Aorta (tissue), 5 donors: ENCODE data around the gene KIF4A. TPM values are rescaled to one million over a fixed set of nuclear protein-coding genes. Genes with fewer than 3 reads are reported as not detected.
A peak's percentile ranks its signal among the peaks of the same experiment; 100 is the strongest.
"Not testable (repeated sequence)": the region's sequence is repeated elsewhere in the genome, so short reads cannot be mapped to it uniquely, and the experiment has no call there.

Source experiments
- ATAC-seq: fragments of 200-7000 bp; cut with Tn5 transposase; one replicate; pipeline ENCODE4 v1.9.1; 2022; ENCODE audit warnings: moderate library complexity; ENCODE audit not compliant: low FRiP score
- DNase-seq, 2 donors: peaks; one replicate each; pipeline ENCODE4 v3.0.0-alpha.2; 2020
- H3K27ac ChIP-seq, 2 donors: one replicate each; pipeline ENCODE4 v1.5.1; 2013; ENCODE audit warnings: low read length in 2 of 2, mild to moderate bottlenecking in 2 of 2, moderate library complexity in 2 of 2, control low read depth in 1 of 2, inconsistent platforms in 1 of 2, low read depth in 1 of 2
- H3K27me3 ChIP-seq, 2 donors: one replicate each; pipeline ENCODE4 v1.6.1; 2013; ENCODE audit warnings: control low read depth in 1 of 2, low read length in 1 of 2, mild to moderate bottlenecking in 1 of 2, moderate library complexity in 1 of 2; ENCODE audit not compliant: insufficient read depth in 2 of 2, control insufficient read depth in 1 of 2
- H3K36me3 ChIP-seq, 2 donors: one replicate each; pipeline ENCODE4 v1.6.1; 2013; ENCODE audit warnings: control low read depth in 1 of 2, low read length in 1 of 2, mild to moderate bottlenecking in 1 of 2; ENCODE audit not compliant: insufficient read depth in 2 of 2, control insufficient read depth in 1 of 2
- H3K4me1 ChIP-seq, 2 donors: one replicate each; pipeline ENCODE4 v1.6.1; 2013; ENCODE audit warnings: low read length in 2 of 2, control low read depth in 1 of 2, mild to moderate bottlenecking in 1 of 2, moderate library complexity in 1 of 2; ENCODE audit not compliant: insufficient read depth in 2 of 2, control insufficient read depth in 1 of 2
- H3K4me3 ChIP-seq, 2 donors: one replicate each; pipeline ENCODE4 v1.5.1; 2013; ENCODE audit warnings: low read length in 2 of 2, control low read depth in 1 of 2, mild to moderate bottlenecking in 1 of 2
- H3K9me3 ChIP-seq: one replicate; pipeline ENCODE4 v1.6.1; 2013; ENCODE audit warnings: mild to moderate bottlenecking, low read length; ENCODE audit not compliant: control insufficient read depth
- WGBS, 2 donors: extraction: QIAGEN DNeasy Blood & Tissue Kit; methylation state at CpG; one replicate each; pipeline ENCODE4 v1.1.7; 2013; 5-methylcytosine and 5-hydroxymethylcytosine counted together
- intact Hi-C, 2 donors: fragments of 100-400 bp; cut with DNase I; formaldehyde crosslinking; loops; one replicate each; pipeline versions ENCODE4 v1.14.2 to v1.15.0; 2022
- polyA plus RNA-seq, 2 donors: library from polyadenylated mRNA; stranded (reverse); fragments of 200-250 nt; gene quantifications; one replicate each; pipeline ENCODE4 v1.2.3, GENCODE V29; 2013
- total RNA-seq, 2 donors: library from RNA; stranded (reverse); fragmentation: NEBNext Ultra II Directional; extraction: Animal tissue kit (Norgen Biotek cat#: 25700); gene quantifications; one replicate each; pipeline ENCODE4 v1.2.1, GENCODE V29; 2021
- donor health status: healthy with polysubstance abuse.
- donor health status: Bipolar disorder and iron deficiency.
- donor health status: DM: no; HTN: no; CAD: no.
- donor health status: DM: no; HTN: no; CAD: no.
- donor health status: DM: yes; HTN: yes; CAD: no.

The KIF4A gene
- total and polyA plus RNA-seq, 4 donors: 0.36 to 0.66 (median 0.39) TPM

- H3K36me3 ChIP-seq, ATAC-seq, H3K9me3 ChIP-seq, H3K4me1 ChIP-seq, H3K4me3 ChIP-seq, H3K27ac ChIP-seq, intact Hi-C loops, H3K27me3 ChIP-seq, DNase-seq: not testable (repeated sequence)
- WGBS, 2 donors: 78 to 83% methylated on average over 7 of the region's 7 CpGs
These were observed 15.9 kb upstream of the KIF4A start for GRCh38 chrX:70274029-70274428.

GRCh38 chrX:70279081-70279480 is 10.8 kb upstream of the KIF4A start:
- H3K27me3 ChIP-seq: no peaks in the 10 kb centered on the region
- no peaks in the 10 kb centered on the region for H3K9me3 ChIP-seq
- no peak overlapping the region for H3K4me3 ChIP-seq
- WGBS, 2 donors: 83 to 95% methylated on average over 3 of the region's 3 CpGs
- no peaks in the 10 kb centered on the region for H3K4me1 ChIP-seq
- ATAC-seq (no peak), DNase-seq (no peak)
- intact Hi-C loops: no loop called here
- H3K36me3 ChIP-seq: no peaks in the 10 kb centered on the region
- H3K27ac ChIP-seq: no peak overlapping the region

DNA sequence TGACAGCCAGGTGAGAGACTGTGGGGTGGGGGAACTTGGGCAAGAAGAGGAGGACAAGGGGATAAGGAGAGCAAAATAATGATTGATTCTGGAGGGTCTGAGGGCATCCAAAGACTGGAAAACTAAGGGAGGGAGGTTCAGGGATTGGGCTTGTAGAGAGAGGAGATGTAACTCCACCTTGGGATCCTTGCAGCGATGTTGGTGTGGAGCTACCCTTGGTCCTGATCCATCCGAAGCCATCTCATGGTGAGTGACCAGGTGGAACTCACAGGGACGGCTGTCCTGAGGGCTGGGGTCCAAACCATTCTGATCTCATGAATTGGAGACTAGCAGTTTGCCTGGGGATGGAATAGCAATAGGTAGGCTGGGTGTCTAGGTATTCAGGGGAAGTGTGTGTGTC is 9.3 kb upstream of the KIF4A start:
- Histone ChIP-seq H3K27ac (no peak overlapping the region), H3K36me3 (no peaks in the 10 kb centered on the region), H3K4me3 (no peak overlapping the region), H3K9me3 (no peaks in the 10 kb centered on the region), H3K4me1 (no peaks in the 10 kb centered on the region), H3K27me3 (no peaks in the 10 kb centered on the region)
- intact Hi-C loops: no loop called here
- ATAC-seq (no peak), DNase-seq (no peak)
- 62 to 84% methylated on average over 3 of the region's 3 CpGs for WGBS, 2 donors

DNA sequence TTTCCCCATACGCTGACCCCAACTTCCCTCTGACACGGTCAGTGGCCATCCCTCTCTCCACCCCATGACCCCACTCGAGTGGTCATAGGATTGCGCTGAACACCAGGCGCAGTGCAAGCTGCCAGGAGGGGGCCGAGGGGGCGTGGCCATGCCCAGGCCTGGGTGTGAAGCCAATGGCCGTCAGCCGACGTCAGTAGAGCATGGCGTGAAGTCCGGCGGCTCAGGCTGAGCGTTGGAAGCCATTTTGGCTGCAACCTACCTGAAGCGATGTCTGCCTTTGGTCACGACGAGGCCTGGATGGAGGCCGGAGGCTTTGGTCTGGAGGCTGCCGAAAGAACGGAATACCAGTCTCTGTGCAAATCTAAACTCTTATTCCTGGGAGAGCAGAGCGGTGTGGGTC is 8.0 kb upstream of the KIF4A start, which contains the start of gene RAB41:
RAB41 (plus strand) TSS at position 222 of the 400 bp plus-strand sequence; CDS start at position 268, 46 bp downstream.
- Histone ChIP-seq H3K4me3 (no peak within 1 kb of the TSS), H3K36me3 (no peaks in the 10 kb centered on the region), H3K27me3 (no peaks in the 10 kb centered on the region), H3K4me1 (no peaks in the 10 kb centered on the region), H3K9me3 (no peaks in the 10 kb centered on the region), H3K27ac (no peak within 1 kb of the TSS)
- peak in 1 of 2 donors; percentile 58 for DNase-seq
- WGBS, 2 donors: 91% methylated on average over 21 of the region's 21 CpGs
- intact Hi-C loops: no loop called here
- no peak for ATAC-seq

GRCh38 chrX:70289168-70289792 is 624 bp upstream of the KIF4A start:
- peak overlapping the region in 1 of 2 donors; percentile 75 for H3K27ac ChIP-seq
- WGBS, 2 donors: 28 to 57% methylated on average over 11 of the region's 11 CpGs
- H3K4me3 ChIP-seq: peak overlapping the region; percentile 20 to 43
- intact Hi-C loops: loop anchor here in 1 of 2 donors (5.0 kb wide), 1 partner anchor 143 kb away; no protein-coding TSS in a partner anchor
- no peaks in the 10 kb centered on the region for H3K9me3 ChIP-seq
- ATAC-seq (no peak), DNase-seq (no peak)
- no peaks in the 10 kb centered on the region for H3K36me3 ChIP-seq
- no peaks in the 10 kb centered on the region for H3K4me1 ChIP-seq
- no peaks in the 10 kb centered on the region for H3K27me3 ChIP-seq

DNA sequence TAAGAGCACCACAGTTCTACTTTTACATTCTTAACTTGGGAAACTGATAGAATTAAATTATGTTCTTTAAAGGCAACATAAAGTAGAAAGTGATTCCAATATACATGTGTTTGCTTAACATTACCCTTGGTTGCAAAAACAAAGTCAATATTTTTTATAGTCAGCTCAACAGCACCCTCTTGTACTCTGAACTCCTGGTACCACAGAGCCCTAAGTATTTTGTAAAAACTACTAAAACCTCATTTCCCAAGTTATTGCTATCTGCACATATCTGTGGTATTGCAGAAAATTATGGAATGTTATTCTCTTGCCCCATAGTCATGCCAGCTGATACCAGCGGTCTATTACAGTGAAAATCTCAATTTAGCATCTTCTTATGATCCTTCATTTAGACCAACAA is 2.9 kb downstream of the KIF4A start:
- no peaks in the 10 kb centered on the region for H3K4me1 ChIP-seq
- no peak for DNase-seq
- ATAC-seq: no peak
- no peak overlapping the region for H3K27ac ChIP-seq
- WGBS, 2 donors: 0% methylated on average over 1 of the region's 1 CpG
- no peaks in the 10 kb centered on the region for H3K27me3 ChIP-seq
- no peaks in the 10 kb centered on the region for H3K9me3 ChIP-seq
- H3K4me3 ChIP-seq: no peak overlapping the region
- intact Hi-C loops: no loop called here
- no peaks in the 10 kb centered on the region for H3K36me3 ChIP-seq

DNA sequence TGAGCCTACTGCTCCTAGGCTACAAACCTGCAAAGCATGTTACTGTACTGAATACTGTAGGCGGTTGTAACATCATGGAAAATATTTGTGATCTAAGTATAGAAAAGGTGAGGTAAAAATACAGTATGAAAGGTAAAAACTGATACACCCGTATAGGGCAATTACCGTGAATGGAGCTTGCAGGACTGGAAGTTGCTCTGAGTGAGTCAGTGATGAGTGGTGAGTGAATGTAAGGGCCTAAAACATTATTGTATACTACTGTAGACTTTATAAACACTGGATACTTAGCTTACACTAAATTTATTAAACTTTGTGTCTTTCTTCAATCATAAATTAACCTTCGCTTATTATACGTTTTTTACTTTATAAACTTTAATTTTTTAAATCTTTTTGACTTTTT is 3.7 kb downstream of the KIF4A start:
- no peak overlapping the region for H3K4me3 ChIP-seq
- intact Hi-C loops: no loop called here
- H3K9me3 ChIP-seq: no peaks in the 10 kb centered on the region
- no peak overlapping the region for H3K27ac ChIP-seq
- no peaks in the 10 kb centered on the region for H3K4me1 ChIP-seq
- H3K36me3 ChIP-seq: no peaks in the 10 kb centered on the region
- WGBS, 2 donors: 68 to 89% methylated on average over 5 of the region's 5 CpGs
- DNase-seq (no peak), ATAC-seq (no peak)
- no peaks in the 10 kb centered on the region for H3K27me3 ChIP-seq

DNA sequence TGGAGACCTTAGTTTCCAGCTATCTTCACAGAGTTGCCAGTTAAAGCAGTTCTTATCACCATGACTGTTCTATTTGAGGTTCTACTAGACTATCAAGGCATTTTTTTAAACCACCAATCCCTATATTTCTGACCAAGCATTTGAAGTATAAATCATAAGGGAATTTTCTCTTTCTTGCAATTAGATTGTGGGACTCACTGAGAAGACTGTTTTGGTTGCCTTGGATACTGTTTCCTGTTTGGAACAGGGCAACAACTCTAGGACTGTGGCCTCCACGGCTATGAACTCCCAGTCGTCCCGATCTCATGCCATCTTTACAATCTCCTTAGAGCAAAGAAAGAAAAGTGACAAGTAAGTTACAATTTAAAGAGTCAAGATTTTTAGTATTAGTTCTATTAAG is 11.8 kb downstream of the KIF4A start:
- intact Hi-C loops: no loop called here
- H3K9me3 ChIP-seq: no peaks in the 10 kb centered on the region
- H3K36me3 ChIP-seq: no peaks in the 10 kb centered on the region
- no peak overlapping the region for H3K4me3 ChIP-seq
- H3K27me3 ChIP-seq: no peaks in the 10 kb centered on the region
- no peak overlapping the region for H3K27ac ChIP-seq
- DNase-seq (no peak), ATAC-seq (no peak)
- 1 to 19% methylated on average over 3 of the region's 3 CpGs for WGBS, 2 donors
- no peaks in the 10 kb centered on the region for H3K4me1 ChIP-seq

DNA sequence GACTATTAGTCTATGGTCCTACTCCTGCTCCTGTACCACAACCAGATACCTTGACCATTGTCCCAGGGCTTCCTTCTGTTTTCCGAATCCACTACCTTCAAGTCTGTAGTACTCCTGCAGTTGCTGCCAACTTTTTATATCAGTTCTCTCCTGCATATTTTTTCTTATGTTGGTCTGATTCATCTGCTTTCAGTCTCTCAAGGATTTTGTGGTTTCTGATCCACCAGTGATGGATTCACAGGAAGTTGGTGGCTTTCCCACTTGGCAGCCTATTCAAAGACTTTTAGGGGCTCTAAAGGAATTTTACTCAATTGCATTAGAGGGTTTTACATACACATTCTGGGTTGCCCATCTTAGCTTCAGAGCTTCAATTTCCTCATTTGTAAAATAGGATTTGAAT is 23.6 kb downstream of the KIF4A start:
- H3K36me3 ChIP-seq: no peaks in the 10 kb centered on the region
- H3K4me1 ChIP-seq: no peaks in the 10 kb centered on the region
- no peak for ATAC-seq
- H3K4me3 ChIP-seq: no peak overlapping the region
- intact Hi-C loops: no loop called here
- H3K9me3 ChIP-seq: no peaks in the 10 kb centered on the region
- no peak overlapping the region for H3K27ac ChIP-seq
- H3K27me3 ChIP-seq: no peaks in the 10 kb centered on the region
- no peak for DNase-seq
- 88 to 89% methylated on average over 1 of the region's 1 CpG for WGBS, 2 donors
